SHP77 (cell line): Measurements from ENCODE around the gene PRPF6.

Source experiments
- DNase-seq, 2 experiments: peaks; one replicate each; lab custom pipeline; 2025; lab: John Stamatoyannopoulos, UW

Gene PRPF6

GRCh38 chr20:64035933-64036345 is 55.0 kb downstream of the PRPF6 start, which contains the start of gene C20orf204:
TSS of gene C20orf204 (plus strand) at chr20:64036182. CDS start at chr20:64036324, 142 bp downstream.
- DNase-seq, result no peak

- no peak for DNase-seq
Observed at GRCh38 chr20:64036346-64037198, 55.6 kb downstream of the PRPF6 start.

DNA sequence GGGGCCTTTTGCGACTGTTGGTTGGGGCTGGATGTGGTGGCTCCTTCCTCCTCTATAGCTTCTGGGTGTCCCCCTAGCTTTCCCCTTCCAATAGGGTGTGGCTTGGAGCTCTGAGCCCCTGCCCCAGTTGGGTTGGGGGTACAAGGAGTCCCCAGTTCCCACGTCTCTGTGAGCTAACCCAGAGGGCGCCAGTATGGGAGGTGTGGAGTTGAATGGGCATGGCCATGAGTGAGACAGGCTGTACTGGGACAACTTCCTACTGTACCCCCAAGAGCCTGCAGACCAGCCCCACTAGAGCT is 56.2 kb downstream of the PRPF6 start:
- no peak for DNase-seq

GRCh38 chr20:64037498-64038213 is 56.7 kb downstream of the PRPF6 start:
- DNase-seq, result no peak

GRCh38 chr20:64038224-64038564 is 57.3 kb downstream of the PRPF6 start:
- peak in 1 of 2 experiments; percentile 64 for DNase-seq

DNA sequence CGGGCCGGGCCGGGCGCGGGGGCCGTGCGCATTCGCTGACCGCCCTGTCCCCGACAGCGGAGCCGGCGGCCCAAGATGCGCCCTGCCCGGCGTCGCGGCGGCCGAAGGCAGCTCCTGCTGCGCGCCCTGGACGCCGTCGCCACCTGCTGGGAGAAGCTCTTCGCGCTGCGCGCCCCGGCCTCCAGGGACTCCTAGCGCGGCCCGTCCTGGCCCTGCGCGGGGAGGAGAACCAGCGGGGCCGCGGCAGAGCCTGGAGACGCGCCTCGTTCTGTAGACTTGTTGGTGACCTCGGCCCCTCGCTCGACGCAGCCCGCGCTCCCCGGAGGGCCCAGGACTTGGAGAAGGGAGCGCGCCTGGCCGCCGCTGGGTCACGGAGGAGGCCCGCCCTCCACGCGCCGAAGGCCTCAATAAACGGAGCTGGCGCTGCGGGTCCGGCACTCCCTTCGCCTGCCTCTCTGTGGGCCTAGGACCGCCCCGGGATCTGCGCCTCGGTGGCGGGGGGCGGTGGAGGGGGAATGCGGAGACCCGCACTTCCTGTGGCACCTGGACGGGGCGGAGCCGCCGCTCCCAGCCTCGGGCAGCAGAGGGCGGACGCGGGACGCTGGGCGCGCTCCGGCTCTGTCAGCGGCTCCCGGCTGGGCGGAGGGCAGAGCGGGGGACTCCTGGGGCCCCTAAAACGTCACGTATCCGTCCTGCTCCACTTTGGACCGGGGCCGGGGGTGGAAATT is 57.8 kb downstream of the PRPF6 start:
- DNase-seq, result peak; percentile 79 to 87

DNA sequence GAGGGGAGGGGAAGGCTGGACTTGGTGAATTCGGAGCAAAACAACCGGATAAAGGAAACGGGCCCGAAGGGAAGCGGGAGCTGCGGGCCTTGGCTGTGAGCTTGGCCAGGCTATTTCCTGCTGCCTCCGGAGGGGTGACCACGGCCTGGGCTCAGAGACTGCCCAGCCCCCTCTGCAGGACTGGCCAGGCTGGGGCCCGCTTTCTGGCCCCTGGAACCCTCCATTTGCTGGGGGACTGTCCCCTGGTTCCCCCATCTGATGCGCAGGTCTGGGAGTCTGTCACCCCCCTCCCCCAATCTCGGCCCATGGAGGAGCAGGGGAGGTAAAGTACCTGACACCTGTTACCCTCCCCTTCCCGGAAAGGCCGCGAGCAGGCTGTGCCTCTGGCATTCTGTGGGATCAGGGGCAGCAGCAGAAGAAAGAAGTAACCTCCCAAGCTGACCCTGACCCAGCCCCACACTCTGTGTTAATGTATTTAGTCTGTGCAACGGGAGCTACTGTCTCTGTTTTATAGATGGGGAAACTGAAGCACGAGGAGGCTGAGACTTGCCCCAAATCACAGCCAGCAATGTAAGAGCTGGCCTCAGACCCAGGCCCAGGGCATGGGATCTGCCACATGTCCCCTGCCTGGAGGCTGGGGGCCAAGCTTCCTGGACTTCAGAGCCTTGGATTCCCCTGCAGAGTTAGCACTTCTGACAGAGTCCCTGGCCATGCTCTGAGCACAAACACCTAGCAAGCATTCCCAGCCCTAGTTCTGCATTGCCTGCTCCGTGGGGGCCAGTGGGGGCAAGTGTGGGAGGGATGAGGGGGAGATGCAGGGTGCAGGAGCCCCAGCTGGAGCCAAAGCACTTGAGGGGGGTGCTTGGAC is 58.6 kb downstream of the PRPF6 start:
- no peak for DNase-seq

DNA sequence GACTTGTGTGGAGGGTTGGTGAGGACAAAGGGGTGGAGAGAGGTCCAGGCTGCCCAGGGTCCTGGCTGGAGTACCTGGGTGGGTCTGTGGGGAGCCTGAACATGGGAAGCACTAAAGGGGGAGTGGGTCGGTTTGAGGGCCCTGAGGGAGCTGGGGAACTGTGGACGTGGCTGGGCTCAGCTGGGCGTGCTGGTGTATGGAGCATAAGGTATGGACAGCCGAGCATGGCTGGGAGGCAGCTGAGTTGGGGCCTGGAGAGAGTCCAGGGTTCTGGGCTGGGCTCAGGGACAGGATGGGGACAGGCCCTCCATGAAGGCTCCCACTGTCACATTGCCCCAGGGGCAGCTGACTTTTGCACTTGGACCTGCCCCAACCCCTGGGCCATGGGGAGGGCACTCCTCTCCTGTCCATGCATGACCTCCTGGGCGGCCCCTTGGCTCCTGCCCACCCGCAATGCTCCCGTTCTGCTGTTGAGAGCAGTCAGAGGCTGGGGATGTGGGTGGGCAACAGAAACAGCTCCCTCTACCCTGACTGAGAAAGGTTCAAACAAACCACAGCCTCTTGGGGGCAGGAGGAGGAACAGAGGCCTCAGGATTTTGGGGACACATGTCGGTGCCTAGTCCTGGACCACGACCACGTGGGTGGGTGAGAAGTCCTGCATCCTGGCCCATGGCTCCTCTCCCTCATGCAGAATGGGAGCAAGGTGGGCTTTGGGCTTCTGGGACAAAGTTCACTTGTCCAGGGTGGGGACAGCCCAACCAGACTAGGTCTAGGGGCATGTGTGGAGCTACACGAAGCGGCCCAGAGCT is 59.5 kb downstream of the PRPF6 start:
- DNase-seq, result no peak

DNA sequence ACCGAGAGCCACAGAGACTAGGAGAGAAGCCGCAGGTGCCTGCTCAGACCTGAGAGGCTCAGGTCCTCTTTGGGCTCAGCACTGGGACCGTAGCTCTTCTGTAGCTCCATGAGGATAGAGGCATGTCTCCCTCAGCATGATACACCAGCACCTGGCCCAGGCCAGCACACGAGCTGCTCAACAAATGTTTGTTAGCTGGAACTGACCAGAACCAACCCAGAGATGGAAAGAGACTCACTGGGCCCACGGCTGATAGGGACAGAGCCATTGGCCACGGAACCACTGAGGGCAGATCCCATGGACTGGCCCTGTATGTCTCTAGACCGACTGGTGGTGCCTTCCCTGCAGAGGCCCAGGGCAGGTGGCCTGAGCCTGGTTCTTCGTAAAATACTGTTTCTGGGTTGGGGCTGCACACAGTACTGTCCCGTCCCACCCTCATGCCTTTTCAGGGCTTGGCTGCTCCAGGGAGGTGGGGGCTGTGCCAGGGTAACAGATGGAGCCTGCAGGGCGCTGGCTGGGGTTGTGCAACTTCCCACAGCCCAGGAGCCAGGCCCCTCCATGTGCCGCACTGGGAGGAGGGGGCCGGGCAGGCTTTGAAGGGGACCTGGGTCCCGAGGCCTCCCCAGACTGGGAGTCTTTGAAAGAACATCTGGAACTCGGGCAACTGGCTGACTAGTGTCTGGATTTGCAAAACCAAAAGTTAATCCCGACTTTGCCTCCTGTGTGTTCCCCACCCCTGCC is 60.3 kb downstream of the PRPF6 start:
- DNase-seq, result no peak

DNA sequence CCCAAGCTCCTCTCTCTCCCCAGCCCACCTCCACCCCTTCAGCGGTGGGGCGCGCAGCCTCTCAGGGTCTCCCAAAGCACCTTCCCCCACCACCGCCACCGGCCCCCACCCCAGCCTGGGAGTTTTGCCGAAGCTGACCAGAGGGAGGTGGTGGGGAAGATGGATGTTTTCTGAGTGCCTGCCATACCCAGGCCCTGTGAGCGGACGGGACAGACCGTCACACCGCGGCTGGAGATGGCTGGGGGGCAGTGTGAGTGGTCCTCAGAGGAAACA is 60.8 kb downstream of the PRPF6 start:
- no peak for DNase-seq

GRCh38 chr20:64042054-64042781 is 61.3 kb downstream of the PRPF6 start:
- DNase-seq, result no peak

DNA sequence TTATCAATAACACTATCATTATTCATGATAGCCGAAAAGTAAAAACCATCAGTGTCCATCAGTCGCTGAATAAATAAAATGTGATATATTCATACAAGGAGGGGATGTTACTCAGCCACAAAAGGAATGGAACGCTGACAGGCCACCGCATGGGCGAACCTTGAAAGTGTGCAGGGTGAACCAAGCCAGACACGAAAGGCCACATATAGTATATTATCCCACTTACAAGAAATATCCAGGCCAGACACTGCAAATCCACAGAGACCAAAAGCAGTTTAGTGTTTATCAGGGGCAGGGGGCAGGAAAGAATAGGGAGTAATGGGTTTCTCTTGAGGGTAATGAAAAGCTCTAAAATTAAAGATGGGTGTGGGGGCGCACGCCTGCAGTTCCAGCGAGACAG is 62.8 kb downstream of the PRPF6 start:
- no peak for DNase-seq

- DNase-seq, result no peak
Observed at GRCh38 chr20:64044484-64045247, 63.7 kb downstream of the PRPF6 start.

GRCh38 chr20:64045346-64046011 is 64.5 kb downstream of the PRPF6 start:
- no peak for DNase-seq

DNA sequence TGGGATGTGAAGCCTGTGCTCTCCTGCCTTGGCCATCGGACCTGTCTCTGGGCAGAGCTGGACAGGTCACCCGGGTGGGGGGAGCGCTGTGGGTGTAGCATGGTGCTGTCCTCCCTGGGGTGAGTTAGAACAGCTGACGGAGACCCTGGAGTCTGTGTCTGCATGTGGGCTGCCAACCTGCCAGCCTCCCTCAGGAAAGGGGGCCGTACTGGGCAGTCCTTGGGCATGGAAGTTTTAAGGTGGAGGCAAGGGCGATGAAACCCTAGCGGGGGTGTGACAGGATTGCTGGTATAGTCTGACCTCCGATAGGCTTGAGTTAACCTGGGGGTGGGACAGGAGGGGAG is 66.1 kb downstream of the PRPF6 start:
- no peak for DNase-seq

- DNase-seq, result no peak
Observed at GRCh38 chr20:64047968-64048401, 67.1 kb downstream of the PRPF6 start.

- DNase-seq, result no peak
Observed at GRCh38 chr20:64048402-64049044, 67.6 kb downstream of the PRPF6 start.
